HCT116 (cell line): Measurements from ENCODE around the gene KIF14. TPM values are rescaled to one million over a fixed set of nuclear protein-coding genes. Genes with fewer than 3 reads are reported as not detected.

Experiments
- ATAC-seq: fragments of 200-7000 bp; cut with Tn5 transposase; 2 replicates; pipeline ENCODE4 v1.9.1; 2020; ENCODE audit warnings: mild to moderate bottlenecking, moderate library complexity
- BruUV-seq: library from RNA; stranded (reverse); fragments of 400-500 nt; replicated peaks from 2 replicates; lab custom pipeline; 2021; lab: Mats Ljungman, UMichigan
- CTCF ChIA-PET: fragments of 300-600 bp; sonication (Branson Sonifier 250); formaldehyde crosslinking; loops from one replicate; lab custom pipeline; 2021; ENCODE audit warnings: antibody characterized with exemption; lab: Charles Lee
- POLR2A ChIA-PET: fragments of 300-600, 350-600 bp; sonication (Branson Sonifier 250); formaldehyde crosslinking; loops from one replicate; lab custom pipeline; 2021; ENCODE audit warnings: antibody characterized with exemption; lab: Charles Lee
- RAD21 ChIA-PET, 2 experiments: fragments of 300-600 bp; sonication (Branson Sonifier 250); formaldehyde crosslinking; loops; one replicate each; lab custom pipeline; 2023; ENCODE audit warnings: low total read pairs in 2 of 2; ENCODE audit not compliant: uncharacterized antibody in 2 of 2, unreplicated experiment in 2 of 2, low non-redundant PET in 1 of 2; lab: Charles Lee
- DNase-seq: peaks from one replicate; pipeline ENCODE4 v3.0.0-alpha.2; 2010; ENCODE audit warnings: low read depth, low spot score
- H2AFZ ChIP-seq: fragments of 200-600 bp; shearing (Covaris generic), sonication (generic); 2 replicates; pipeline ENCODE4 v1.6.1; 2017; ENCODE audit warnings: low read depth, mixed run types, mixed read lengths, antibody characterized with exemption, low read length; ENCODE audit not compliant: poor library complexity, severe bottlenecking
- H3K27ac ChIP-seq: 2 replicates; pipeline ENCODE4 v1.5.1; 2012; ENCODE audit warnings: low read depth, low read length
- H3K27me3 ChIP-seq: fragments of 200-600 bp; sonication (generic); 2 replicates; pipeline ENCODE4 v1.6.1; 2016; ENCODE audit warnings: mixed run types, low read length, mixed read lengths; ENCODE audit not compliant: insufficient read depth
- H3K36me3 ChIP-seq, 2 experiments: fragments of 200-500 bp in 1 of 2; fragments of 200-600 bp in 1 of 2; sonication (Bioruptor generic) in 1 of 2; sonication (generic) in 1 of 2; 2 replicates each; pipeline versions ENCODE4 v1.5.1 to v1.6.1; 2014 to 2016; ENCODE audit warnings: low read length in 2 of 2, inconsistent platforms in 1 of 2, mixed read lengths in 1 of 2, mixed run types in 1 of 2; ENCODE audit not compliant: insufficient read depth in 2 of 2, control insufficient read depth in 1 of 2
- H3K4me1 ChIP-seq, 2 experiments: fragments of 200-600 bp in 1 of 2; sonication (generic) in 1 of 2; 2 replicates each; pipeline versions ENCODE4 v1.5.1 to v1.6.1; 2012 to 2017; ENCODE audit warnings: low read length in 2 of 2, inconsistent platforms in 1 of 2, mild to moderate bottlenecking in 1 of 2, mixed read lengths in 1 of 2, mixed run types in 1 of 2, moderate library complexity in 1 of 2; ENCODE audit not compliant: insufficient read depth in 2 of 2, control insufficient read depth in 1 of 2
- H3K4me2 ChIP-seq: fragments of 200-600 bp; sonication (generic); 2 replicates; pipeline ENCODE4 v1.6.1; 2017; ENCODE audit warnings: mixed run types, low read length, mixed read lengths
- H3K4me3 ChIP-seq, 2 experiments: fragments of 200-600 bp in 1 of 2; sonication (generic) in 1 of 2; replicated peaks in 1 of 2; 2 replicates each; pipeline ENCODE4 v1.5.1; 2011 to 2016; ENCODE audit warnings: low read length in 2 of 2, control low read depth in 1 of 2, low read depth in 1 of 2, mild to moderate bottlenecking in 1 of 2, mixed read lengths in 1 of 2, mixed run types in 1 of 2
- H3K79me2 ChIP-seq: fragments of 200-600 bp; sonication (generic); 2 replicates; pipeline ENCODE4 v1.6.1; 2017; ENCODE audit warnings: mild to moderate bottlenecking, mixed run types, low read length, moderate library complexity, mixed read lengths; ENCODE audit not compliant: insufficient read depth
- H3K9ac ChIP-seq: fragments of 200-600 bp; sonication (generic); 2 replicates; pipeline ENCODE4 v1.6.1; 2016; ENCODE audit warnings: low read length, mixed read lengths
- H3K9me2 ChIP-seq: fragments of 200-600 bp; sonication (generic), shearing (Covaris generic); 2 replicates; pipeline ENCODE4 v1.6.1; 2017; ENCODE audit warnings: mixed run types, mild to moderate bottlenecking, moderate library complexity; ENCODE audit not compliant: insufficient read depth
- H3K9me3 ChIP-seq, 2 experiments: fragments of 200-500 bp in 1 of 2; fragments of 200-600 bp in 1 of 2; sonication (Bioruptor generic) in 1 of 2; sonication (generic) in 1 of 2; 2 replicates each; pipeline ENCODE4 v1.6.1; 2014 to 2017; ENCODE audit warnings: low read length in 2 of 2, mixed read lengths in 2 of 2, inconsistent platforms in 1 of 2, low read depth in 1 of 2, mild to moderate bottlenecking in 1 of 2, mixed run types in 1 of 2, moderate library complexity in 1 of 2; ENCODE audit not compliant: control insufficient read depth in 1 of 2, insufficient read depth in 1 of 2
- H4K20me1 ChIP-seq: fragments of 200-600 bp; sonication (generic), shearing (Covaris generic); 2 replicates; pipeline ENCODE4 v1.6.1; 2017; ENCODE audit warnings: mixed run types, mild to moderate bottlenecking, moderate library complexity; ENCODE audit not compliant: insufficient read depth
- CEBPB ChIP-seq: IDR thresholded peaks from 2 replicates; pipeline ENCODE4 v1.6.1; 2012; ENCODE audit warnings: low read depth
- EGR1 ChIP-seq: IDR thresholded peaks from 2 replicates; pipeline ENCODE4 v1.6.1; 2012; ENCODE audit warnings: low read depth
- ELF1 ChIP-seq: IDR thresholded peaks from 2 replicates; pipeline ENCODE4 v1.6.1; 2012; ENCODE audit warnings: low read depth, borderline replicate concordance
- EZH2 ChIP-seq: fragments of 200-600 bp; sonication (generic); IDR thresholded peaks from 2 replicates; pipeline ENCODE4 v1.6.1; 2017; ENCODE audit warnings: antibody characterized with exemption, mixed run types
- FOSL1 ChIP-seq: IDR thresholded peaks from 2 replicates; pipeline ENCODE4 v1.6.1; 2012; ENCODE audit warnings: low read depth
- JUND ChIP-seq: IDR thresholded peaks from 2 replicates; pipeline ENCODE4 v1.6.1; 2012
- POLR2A ChIP-seq: IDR thresholded peaks from 2 replicates; pipeline ENCODE4 v1.7.0; 2011; ENCODE audit warnings: borderline replicate concordance; ENCODE audit not compliant: insufficient read depth, insufficient read length; ENCODE audit errors: extremely low read depth
- POLR2AphosphoS5 ChIP-seq: IDR thresholded peaks from 2 replicates; pipeline ENCODE4 v1.6.1; 2011; ENCODE audit warnings: mild to moderate bottlenecking, low read depth, low read length, moderate library complexity
- RAD21 ChIP-seq: IDR thresholded peaks from 2 replicates; pipeline ENCODE4 v1.6.1; 2012; ENCODE audit warnings: low read depth, mild to moderate bottlenecking
- SP1 ChIP-seq: IDR thresholded peaks from 2 replicates; pipeline ENCODE4 v1.6.1; 2012; ENCODE audit warnings: low read depth
- SRF ChIP-seq: IDR thresholded peaks from 2 replicates; pipeline ENCODE4 v1.6.1; 2012; ENCODE audit warnings: low read depth
- TCF7L2 ChIP-seq: IDR thresholded peaks from 2 replicates; pipeline ENCODE4 v1.7.0; 2011; ENCODE audit warnings: borderline replicate concordance, inconsistent platforms; ENCODE audit not compliant: insufficient read depth, insufficient read length; ENCODE audit errors: extremely low read depth
- ZBTB33 ChIP-seq: IDR thresholded peaks from 2 replicates; pipeline ENCODE4 v1.6.1; 2011; ENCODE audit warnings: mild to moderate bottlenecking, low read length, moderate library complexity; ENCODE audit not compliant: insufficient replicate concordance; ENCODE audit errors: extremely low read depth
- ZFX ChIP-seq: fragments of 450-650 bp; IDR thresholded peaks from 2 replicates; pipeline ENCODE4 v1.6.1; 2017
- ZNF274 ChIP-seq: fragments of 200-500 bp; sonication (Bioruptor generic); IDR thresholded peaks from 2 replicates; pipeline ENCODE4 v1.6.1; 2014; ENCODE audit warnings: mild to moderate bottlenecking, low read depth, low read length, inconsistent platforms
- intact Hi-C: fragments of 100-400 bp; cut with micrococcal nuclease; formaldehyde crosslinking; loops from 2 replicates; pipeline ENCODE4 v1.10.0; 2022
- total RNA-seq: library from RNA; stranded (reverse); gene quantifications from one replicate; pipeline ENCODE4 v1.2.1, GENCODE V29; 2021; ENCODE audit not compliant: unreplicated experiment
- TF ChIP-seq, protein P1 (sequence below): IDR thresholded peaks from 2 replicates; pipeline ENCODE4 v1.6.1; 2012
- TF ChIP-seq, protein P2 (sequence below): IDR thresholded peaks from 2 replicates; pipeline ENCODE4 v1.6.1; 2012; ENCODE audit warnings: low read depth
- TF ChIP-seq, protein P3 (sequence below), 3 experiments: fragments of 200-600 bp in 1 of 3; sonication (generic) in 1 of 3; IDR thresholded peaks in 2 of 3; conservative IDR thresholded peaks in 1 of 3; 2 replicates each; pipeline ENCODE4 v1.5.1; 2012 to 2017; ENCODE audit warnings: low read depth in 2 of 3, low read length in 2 of 3, antibody characterized with exemption in 1 of 3, borderline replicate concordance in 1 of 3, control low read depth in 1 of 3, mild to moderate bottlenecking in 1 of 3, mixed read lengths in 1 of 3, mixed run types in 1 of 3, moderate library complexity in 1 of 3; ENCODE audit not compliant: insufficient read depth in 1 of 3

KIF14 gene
- total RNA-seq, 1 experiment from 2014 or later = 21.8 TPM

- DNase-seq (no peak), ATAC-seq (no peak)
- H3K4me3 ChIP-seq = no peak overlapping the region
- H3K27ac ChIP-seq = no peak overlapping the region
- no TSS peak for BruUV-seq
- H3K4me2 ChIP-seq = no peak overlapping the region
- intact Hi-C loops = no loop called here
- H2AFZ ChIP-seq = no peak overlapping the region
- ChIA-PET RAD21 (no interaction called here), CTCF (no interaction called here), POLR2A (interaction anchor here (1.7 kb wide), 1 partner anchor 26 kb away, joined by 4 read pairs; the partner anchor contains the start of gene DDX59)
- H3K79me2 ChIP-seq = no peaks in the 10 kb centered on the region
- H3K27me3 ChIP-seq = no peaks in the 10 kb centered on the region
- H3K9me2 ChIP-seq = no peaks in the 10 kb centered on the region
- H3K4me1 ChIP-seq = peaks cover 33 to 47% of the 10 kb centered on the region in 2 experiments
- no peak overlapping the region for H3K9ac ChIP-seq
- no peaks in the 10 kb centered on the region for H3K9me3 ChIP-seq
- H3K36me3 ChIP-seq = peaks cover 0 to 5% of the 10 kb centered on the region in 2 experiments; a peak in 2 of 4 replicates
- no peak for TF ChIP-seq SRF
- no peak for TF ChIP-seq SP1
- no peak for TF ChIP-seq FOSL1
- TF ChIP-seq POLR2AphosphoS5 = no peak
- TF ChIP-seq RAD21 = no peak
- TF ChIP-seq ZFX = no peak
- TF ChIP-seq EZH2 = no peak
- TF ChIP-seq, protein P1, sequence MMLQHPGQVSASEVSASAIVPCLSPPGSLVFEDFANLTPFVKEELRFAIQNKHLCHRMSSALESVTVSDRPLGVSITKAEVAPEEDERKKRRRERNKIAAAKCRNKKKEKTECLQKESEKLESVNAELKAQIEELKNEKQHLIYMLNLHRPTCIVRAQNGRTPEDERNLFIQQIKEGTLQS = no peak
- TF ChIP-seq ZNF274 = no peak
- TF ChIP-seq ZBTB33 = no peak
- no peak for TF ChIP-seq CEBPB
- no peak for TF ChIP-seq JUND
- TF ChIP-seq, protein P2, sequence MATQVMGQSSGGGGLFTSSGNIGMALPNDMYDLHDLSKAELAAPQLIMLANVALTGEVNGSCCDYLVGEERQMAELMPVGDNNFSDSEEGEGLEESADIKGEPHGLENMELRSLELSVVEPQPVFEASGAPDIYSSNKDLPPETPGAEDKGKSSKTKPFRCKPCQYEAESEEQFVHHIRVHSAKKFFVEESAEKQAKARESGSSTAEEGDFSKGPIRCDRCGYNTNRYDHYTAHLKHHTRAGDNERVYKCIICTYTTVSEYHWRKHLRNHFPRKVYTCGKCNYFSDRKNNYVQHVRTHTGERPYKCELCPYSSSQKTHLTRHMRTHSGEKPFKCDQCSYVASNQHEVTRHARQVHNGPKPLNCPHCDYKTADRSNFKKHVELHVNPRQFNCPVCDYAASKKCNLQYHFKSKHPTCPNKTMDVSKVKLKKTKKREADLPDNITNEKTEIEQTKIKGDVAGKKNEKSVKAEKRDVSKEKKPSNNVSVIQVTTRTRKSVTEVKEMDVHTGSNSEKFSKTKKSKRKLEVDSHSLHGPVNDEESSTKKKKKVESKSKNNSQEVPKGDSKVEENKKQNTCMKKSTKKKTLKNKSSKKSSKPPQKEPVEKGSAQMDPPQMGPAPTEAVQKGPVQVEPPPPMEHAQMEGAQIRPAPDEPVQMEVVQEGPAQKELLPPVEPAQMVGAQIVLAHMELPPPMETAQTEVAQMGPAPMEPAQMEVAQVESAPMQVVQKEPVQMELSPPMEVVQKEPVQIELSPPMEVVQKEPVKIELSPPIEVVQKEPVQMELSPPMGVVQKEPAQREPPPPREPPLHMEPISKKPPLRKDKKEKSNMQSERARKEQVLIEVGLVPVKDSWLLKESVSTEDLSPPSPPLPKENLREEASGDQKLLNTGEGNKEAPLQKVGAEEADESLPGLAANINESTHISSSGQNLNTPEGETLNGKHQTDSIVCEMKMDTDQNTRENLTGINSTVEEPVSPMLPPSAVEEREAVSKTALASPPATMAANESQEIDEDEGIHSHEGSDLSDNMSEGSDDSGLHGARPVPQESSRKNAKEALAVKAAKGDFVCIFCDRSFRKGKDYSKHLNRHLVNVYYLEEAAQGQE = no peak
- no peak for TF ChIP-seq EGR1
- no peak for TF ChIP-seq ELF1
- no peak for TF ChIP-seq POLR2A
- TF ChIP-seq TCF7L2 = no peak
- TF ChIP-seq, protein P3, sequence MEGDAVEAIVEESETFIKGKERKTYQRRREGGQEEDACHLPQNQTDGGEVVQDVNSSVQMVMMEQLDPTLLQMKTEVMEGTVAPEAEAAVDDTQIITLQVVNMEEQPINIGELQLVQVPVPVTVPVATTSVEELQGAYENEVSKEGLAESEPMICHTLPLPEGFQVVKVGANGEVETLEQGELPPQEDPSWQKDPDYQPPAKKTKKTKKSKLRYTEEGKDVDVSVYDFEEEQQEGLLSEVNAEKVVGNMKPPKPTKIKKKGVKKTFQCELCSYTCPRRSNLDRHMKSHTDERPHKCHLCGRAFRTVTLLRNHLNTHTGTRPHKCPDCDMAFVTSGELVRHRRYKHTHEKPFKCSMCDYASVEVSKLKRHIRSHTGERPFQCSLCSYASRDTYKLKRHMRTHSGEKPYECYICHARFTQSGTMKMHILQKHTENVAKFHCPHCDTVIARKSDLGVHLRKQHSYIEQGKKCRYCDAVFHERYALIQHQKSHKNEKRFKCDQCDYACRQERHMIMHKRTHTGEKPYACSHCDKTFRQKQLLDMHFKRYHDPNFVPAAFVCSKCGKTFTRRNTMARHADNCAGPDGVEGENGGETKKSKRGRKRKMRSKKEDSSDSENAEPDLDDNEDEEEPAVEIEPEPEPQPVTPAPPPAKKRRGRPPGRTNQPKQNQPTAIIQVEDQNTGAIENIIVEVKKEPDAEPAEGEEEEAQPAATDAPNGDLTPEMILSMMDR (IDR thresholded peaks at IDR 0.05 in 2 of 3, conservative IDR thresholded peaks at IDR 0.05 in 1 of 3; ENCODE audit: borderline replicate concordance in 1 of 3, insufficient read depth in 1 of 3, low read depth in 2 of 3, low read length in 2 of 3) = no peak
- H4K20me1 ChIP-seq = no peaks in the 10 kb centered on the region
These were observed 23.5 kb upstream of the KIF14 start for GRCh38 chr1:200644021-200644420.
